ENCODE measurements around the gene CHST4.

CHST4 gene

DNA sequence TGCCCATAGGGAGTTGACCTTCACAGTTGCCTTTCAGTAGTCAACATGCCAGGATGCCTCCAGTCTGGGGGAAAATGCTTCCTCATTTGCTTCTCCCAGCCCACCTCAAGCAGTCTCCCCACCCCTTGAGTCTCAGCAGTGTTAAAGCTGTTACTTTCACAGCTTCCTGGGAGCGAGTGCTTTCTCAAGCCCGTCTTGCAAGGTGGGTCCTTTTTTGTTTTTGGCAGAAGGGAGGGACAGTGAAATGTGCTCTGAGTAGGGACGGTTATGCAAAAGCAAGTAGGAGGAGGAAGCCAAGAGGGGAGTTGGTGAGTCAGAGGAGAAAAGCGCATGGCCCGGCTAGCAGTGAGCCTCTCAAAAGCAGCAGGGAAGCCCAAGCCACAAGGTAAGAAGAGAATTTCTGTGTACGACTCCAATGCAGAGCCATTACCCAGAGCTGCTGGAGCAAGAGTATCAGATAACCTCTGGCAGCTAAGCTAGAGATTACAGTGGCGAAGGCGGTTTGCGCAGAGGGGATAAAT is at the start of gene CHST4:
Gene CHST4, plus strand, starts transcription at position 316 of the 521 bp plus-strand sequence. CDS start 10,252 bp downstream, outside the sequence.
- Mint-ChIP-seq H3K4me3 (no peak within 1 kb of the TSS), H3K9me3 (ENCODE audit: low read depth) (no peaks in the 10 kb centered on the region), H3K36me3 (no peaks in the 10 kb centered on the region), H3K4me1 (ENCODE audit: low read depth) (no peaks in the 10 kb centered on the region), H3K27ac (no peak within 1 kb of the TSS), H3K27me3 (peaks cover 11% of the 10 kb centered on the region)

DNA sequence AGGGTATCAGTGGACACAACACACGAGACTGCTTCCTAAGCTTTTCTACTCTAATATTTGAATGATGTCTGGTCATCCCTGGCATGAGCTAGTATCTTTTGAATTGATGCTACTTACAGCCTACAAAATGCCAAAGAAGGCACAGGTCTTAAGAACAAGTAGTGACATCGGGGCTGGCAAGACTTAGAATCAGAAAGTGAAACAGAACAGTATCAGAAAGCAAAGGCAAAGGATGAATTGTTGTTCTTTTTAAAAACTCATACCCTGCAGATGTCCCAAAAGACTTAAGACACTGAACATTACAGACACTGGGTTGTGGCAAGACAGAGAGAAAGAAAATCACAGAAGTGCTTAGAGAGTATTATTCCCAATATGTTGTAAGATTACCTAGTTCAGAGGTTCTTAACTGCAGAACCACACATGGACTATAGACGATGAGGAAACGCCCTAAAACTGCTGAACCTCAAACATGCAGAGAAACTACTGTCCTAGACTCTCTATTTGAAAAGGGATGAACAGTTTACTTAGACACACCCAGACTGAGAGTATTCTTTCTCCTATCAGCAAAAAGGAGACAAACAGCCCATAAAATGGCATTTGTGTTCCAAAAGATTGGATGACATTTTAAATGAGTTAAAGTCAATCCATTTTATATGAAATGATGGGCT is 49.6 kb upstream of the CHST4 start:
- Mint-ChIP-seq H3K4me1 (ENCODE audit: low read depth) (no peaks in the 10 kb centered on the region), H3K4me3 (no peak overlapping the region), H3K36me3 (peaks cover 41% of the 10 kb centered on the region), H3K27me3 (no peaks in the 10 kb centered on the region), H3K27ac (no peak overlapping the region), H3K9me3 (ENCODE audit: low read depth) (no peaks in the 10 kb centered on the region)

DNA sequence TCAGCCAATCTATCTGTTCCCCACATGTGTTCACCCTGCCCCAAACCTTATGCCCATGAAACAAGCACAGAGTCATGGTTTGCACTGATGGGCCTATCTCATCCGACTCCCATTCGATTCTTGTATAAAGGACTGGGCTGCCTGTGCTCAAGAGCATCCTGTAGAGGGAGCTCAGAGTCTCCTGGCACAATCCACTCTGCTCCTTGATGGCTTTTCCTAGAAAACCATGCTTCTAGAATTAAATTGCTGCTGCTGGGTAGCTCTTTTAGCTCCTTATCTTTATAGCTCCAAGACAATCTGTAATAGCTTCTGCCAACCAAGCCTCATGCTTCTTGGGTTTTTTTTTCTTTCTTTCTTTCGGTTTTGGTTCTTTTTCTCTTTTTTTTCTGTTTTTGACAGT is 46.8 kb upstream of the CHST4 start:
- Mint-ChIP-seq H3K4me1 (ENCODE audit: low read depth) (peaks cover 10% of the 10 kb centered on the region), H3K4me3 (no peak overlapping the region), H3K36me3 (peaks cover 35% of the 10 kb centered on the region), H3K27me3 (no peaks in the 10 kb centered on the region), H3K9me3 (ENCODE audit: low read depth) (no peaks in the 10 kb centered on the region), H3K27ac (no peak overlapping the region)

DNA sequence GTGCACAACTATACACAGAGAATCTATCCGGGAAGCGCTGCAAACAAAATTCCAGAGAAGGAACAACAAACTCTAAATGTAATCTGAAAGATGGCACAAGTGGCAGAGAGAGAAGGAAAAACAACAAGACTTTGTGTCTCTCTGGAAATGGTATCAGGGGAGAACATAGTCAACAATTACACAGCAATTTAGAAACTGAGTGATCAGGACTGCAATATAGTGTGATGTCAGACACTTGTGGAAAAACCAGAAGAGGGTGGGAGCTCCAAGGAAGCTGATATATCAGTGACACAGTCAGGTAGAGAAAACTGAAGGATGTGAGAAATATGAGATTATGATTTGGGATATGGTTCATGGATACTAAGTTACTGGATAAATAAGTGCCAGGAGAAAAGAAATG is 45.3 kb upstream of the CHST4 start:
- Mint-ChIP-seq H3K4me3 (no peak overlapping the region), H3K4me1 (ENCODE audit: low read depth) (peaks cover 20% of the 10 kb centered on the region), H3K9me3 (ENCODE audit: low read depth) (no peaks in the 10 kb centered on the region), H3K27ac (no peak overlapping the region), H3K36me3 (peaks cover 22% of the 10 kb centered on the region), H3K27me3 (no peaks in the 10 kb centered on the region)

DNA sequence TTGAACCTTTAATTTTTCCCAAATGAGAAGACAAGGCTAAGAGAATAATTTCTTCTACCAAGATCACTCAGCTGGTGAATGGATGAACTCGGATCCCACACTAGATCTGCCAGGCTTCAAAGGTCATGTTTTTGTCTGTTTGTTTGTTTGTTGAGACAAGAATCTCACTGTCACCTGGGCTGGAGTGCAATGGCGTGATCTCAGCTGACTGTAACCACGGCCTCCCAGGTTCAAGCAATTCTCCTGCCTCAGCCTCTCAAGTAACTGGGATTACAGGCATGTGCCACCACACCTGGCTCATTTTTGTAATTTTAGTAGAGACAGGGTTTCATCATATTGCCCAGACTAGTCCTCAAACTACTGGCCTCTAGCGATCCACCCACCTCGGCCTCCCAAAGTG is 43.7 kb upstream of the CHST4 start:
- H3K27ac Mint-ChIP-seq: no peak overlapping the region
- peaks cover 9% of the 10 kb centered on the region for H3K36me3 Mint-ChIP-seq
- H3K4me3 Mint-ChIP-seq: peak overlapping the region; percentile 44
- no peaks in the 10 kb centered on the region for H3K9me3 Mint-ChIP-seq (ENCODE audit: low read depth)
- H3K4me1 Mint-ChIP-seq (ENCODE audit: low read depth): peaks cover 20% of the 10 kb centered on the region
- peaks cover 3% of the 10 kb centered on the region for H3K27me3 Mint-ChIP-seq

GRCh38 chr16:71484006-71484893 is 42.0 kb upstream of the CHST4 start:
- Mint-ChIP-seq H3K27me3 (peaks cover 3% of the 10 kb centered on the region), H3K4me3 (peak overlapping the region; percentile 96), H3K36me3 (peaks cover 6% of the 10 kb centered on the region), H3K27ac (peak overlapping the region; percentile 92), H3K9me3 (ENCODE audit: low read depth) (no peaks in the 10 kb centered on the region), H3K4me1 (ENCODE audit: low read depth) (peaks cover 20% of the 10 kb centered on the region)

DNA sequence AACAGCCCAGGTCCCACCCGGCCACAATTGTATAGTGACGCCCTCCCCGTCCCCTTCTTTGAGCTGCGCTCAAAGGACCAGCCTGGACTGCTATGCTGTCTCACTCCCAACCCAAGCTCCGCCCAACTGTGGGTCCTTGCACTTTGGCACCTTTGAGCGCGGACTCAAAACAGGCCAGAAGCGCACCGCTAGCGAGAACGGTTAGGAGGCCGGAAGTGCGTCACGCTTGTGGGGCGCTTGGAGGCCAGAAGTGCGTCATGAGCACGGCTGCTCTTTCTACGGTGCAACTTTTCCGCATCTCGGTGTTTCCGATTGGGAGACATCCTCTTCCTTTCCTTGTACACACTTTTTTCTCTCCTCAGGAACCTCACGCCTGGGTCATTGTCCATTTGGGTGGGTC is 37.1 kb upstream of the CHST4 start, which contains the start of gene ZNF19:
Gene ZNF19, minus strand, starts transcription at position 203 of the 400 bp plus-strand sequence. CDS start 7,210 bp downstream, outside the sequence.
- peaks cover 3% of the 10 kb centered on the region for H3K27me3 Mint-ChIP-seq
- no peaks in the 10 kb centered on the region for H3K9me3 Mint-ChIP-seq (ENCODE audit: low read depth)
- no peak within 1 kb of the TSS for H3K4me3 Mint-ChIP-seq
- H3K27ac Mint-ChIP-seq: no peak within 1 kb of the TSS
- peaks cover 10% of the 10 kb centered on the region for H3K4me1 Mint-ChIP-seq (ENCODE audit: low read depth)
- H3K36me3 Mint-ChIP-seq: no peaks in the 10 kb centered on the region

GRCh38 chr16:71490361-71490760 is 35.9 kb upstream of the CHST4 start:
- H3K4me1 Mint-ChIP-seq (ENCODE audit: low read depth): peaks cover 4% of the 10 kb centered on the region
- H3K27me3 Mint-ChIP-seq: peaks cover 3% of the 10 kb centered on the region
- H3K9me3 Mint-ChIP-seq (ENCODE audit: low read depth): no peaks in the 10 kb centered on the region
- H3K27ac Mint-ChIP-seq: no peak overlapping the region
- no peak overlapping the region for H3K4me3 Mint-ChIP-seq
- no peaks in the 10 kb centered on the region for H3K36me3 Mint-ChIP-seq

GRCh38 chr16:71491054-71491453 is 35.2 kb upstream of the CHST4 start:
- Mint-ChIP-seq H3K4me3 (no peak overlapping the region), H3K4me1 (ENCODE audit: low read depth) (no peaks in the 10 kb centered on the region), H3K27me3 (peaks cover 3% of the 10 kb centered on the region), H3K9me3 (ENCODE audit: low read depth) (no peaks in the 10 kb centered on the region), H3K36me3 (no peaks in the 10 kb centered on the region), H3K27ac (no peak overlapping the region)

- no peaks in the 10 kb centered on the region for H3K27me3 Mint-ChIP-seq
- no peaks in the 10 kb centered on the region for H3K4me1 Mint-ChIP-seq (ENCODE audit: low read depth)
- H3K27ac Mint-ChIP-seq: no peak overlapping the region
- H3K36me3 Mint-ChIP-seq: no peaks in the 10 kb centered on the region
- no peak overlapping the region for H3K4me3 Mint-ChIP-seq
- H3K9me3 Mint-ChIP-seq (ENCODE audit: low read depth): no peaks in the 10 kb centered on the region
Observed at GRCh38 chr16:71492786-71493185, 33.4 kb upstream of the CHST4 start.

- H3K27me3 Mint-ChIP-seq: no peaks in the 10 kb centered on the region
- no peaks in the 10 kb centered on the region for H3K4me1 Mint-ChIP-seq (ENCODE audit: low read depth)
- no peak overlapping the region for H3K27ac Mint-ChIP-seq
- H3K9me3 Mint-ChIP-seq (ENCODE audit: low read depth): no peaks in the 10 kb centered on the region
- no peak overlapping the region for H3K4me3 Mint-ChIP-seq
- no peaks in the 10 kb centered on the region for H3K36me3 Mint-ChIP-seq
Observed at GRCh38 chr16:71493213-71493612, 33.0 kb upstream of the CHST4 start.

- Mint-ChIP-seq H3K27me3 (peaks cover 6% of the 10 kb centered on the region), H3K36me3 (no peaks in the 10 kb centered on the region), H3K4me1 (ENCODE audit: low read depth) (no peaks in the 10 kb centered on the region), H3K9me3 (ENCODE audit: low read depth) (no peaks in the 10 kb centered on the region), H3K27ac (no peak overlapping the region), H3K4me3 (no peak overlapping the region)
Observed at GRCh38 chr16:71498031-71498430, 28.2 kb upstream of the CHST4 start.

GRCh38 chr16:71499775-71500364 is 26.4 kb upstream of the CHST4 start:
- no peak overlapping the region for H3K27ac Mint-ChIP-seq
- H3K27me3 Mint-ChIP-seq: peaks cover 8% of the 10 kb centered on the region
- H3K4me3 Mint-ChIP-seq: no peak overlapping the region
- no peaks in the 10 kb centered on the region for H3K4me1 Mint-ChIP-seq (ENCODE audit: low read depth)
- no peaks in the 10 kb centered on the region for H3K36me3 Mint-ChIP-seq
- no peaks in the 10 kb centered on the region for H3K9me3 Mint-ChIP-seq (ENCODE audit: low read depth)

DNA sequence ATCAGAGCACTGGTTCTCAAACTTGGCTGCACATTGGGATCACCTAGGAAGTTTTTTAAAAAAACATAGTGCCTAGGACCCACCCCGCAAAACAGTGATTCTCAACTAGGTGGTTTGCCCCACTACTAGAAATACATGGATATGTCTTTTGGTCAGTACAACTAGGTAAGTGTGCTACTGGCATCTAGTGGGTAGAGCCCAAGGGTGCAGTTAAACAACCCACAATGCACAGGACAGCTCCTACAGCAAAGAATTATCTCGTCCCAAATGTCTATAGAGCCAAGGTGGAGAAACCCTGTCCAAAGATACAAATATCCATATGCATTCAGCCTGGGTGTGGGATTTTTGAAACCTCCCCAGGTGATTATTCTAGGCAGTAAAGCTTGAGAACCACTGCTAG is 25.3 kb upstream of the CHST4 start:
- no peaks in the 10 kb centered on the region for H3K9me3 Mint-ChIP-seq (ENCODE audit: low read depth)

GRCh38 chr16:71501547-71501946 is 24.7 kb upstream of the CHST4 start:
- Mint-ChIP-seq H3K9me3 (ENCODE audit: low read depth) (no peaks in the 10 kb centered on the region), H3K4me1 (ENCODE audit: low read depth) (no peaks in the 10 kb centered on the region), H3K36me3 (no peaks in the 10 kb centered on the region), H3K4me3 (no peak overlapping the region), H3K27me3 (peaks cover 8% of the 10 kb centered on the region), H3K27ac (no peak overlapping the region)

More for the DNA sequence above, 25.3 kb upstream of the CHST4 start:
- no peak overlapping the region for H3K27ac Mint-ChIP-seq
- H3K36me3 Mint-ChIP-seq: no peaks in the 10 kb centered on the region
- peaks cover 8% of the 10 kb centered on the region for H3K27me3 Mint-ChIP-seq
- no peak overlapping the region for H3K4me3 Mint-ChIP-seq
- no peaks in the 10 kb centered on the region for H3K4me1 Mint-ChIP-seq (ENCODE audit: low read depth)

Measured in activated naive CD8-positive, alpha-beta T cell (primary cell).